Epidermal melanocyte (primary cell): Measurements from ENCODE around the gene ANKS1B.

ENCODE experiments used
- DNase-seq: peaks from one replicate; pipeline ENCODE4 v3.0.0; 2011; ENCODE audit warnings: low spot score; ENCODE audit not compliant: insufficient read length

Gene ANKS1B

DNA sequence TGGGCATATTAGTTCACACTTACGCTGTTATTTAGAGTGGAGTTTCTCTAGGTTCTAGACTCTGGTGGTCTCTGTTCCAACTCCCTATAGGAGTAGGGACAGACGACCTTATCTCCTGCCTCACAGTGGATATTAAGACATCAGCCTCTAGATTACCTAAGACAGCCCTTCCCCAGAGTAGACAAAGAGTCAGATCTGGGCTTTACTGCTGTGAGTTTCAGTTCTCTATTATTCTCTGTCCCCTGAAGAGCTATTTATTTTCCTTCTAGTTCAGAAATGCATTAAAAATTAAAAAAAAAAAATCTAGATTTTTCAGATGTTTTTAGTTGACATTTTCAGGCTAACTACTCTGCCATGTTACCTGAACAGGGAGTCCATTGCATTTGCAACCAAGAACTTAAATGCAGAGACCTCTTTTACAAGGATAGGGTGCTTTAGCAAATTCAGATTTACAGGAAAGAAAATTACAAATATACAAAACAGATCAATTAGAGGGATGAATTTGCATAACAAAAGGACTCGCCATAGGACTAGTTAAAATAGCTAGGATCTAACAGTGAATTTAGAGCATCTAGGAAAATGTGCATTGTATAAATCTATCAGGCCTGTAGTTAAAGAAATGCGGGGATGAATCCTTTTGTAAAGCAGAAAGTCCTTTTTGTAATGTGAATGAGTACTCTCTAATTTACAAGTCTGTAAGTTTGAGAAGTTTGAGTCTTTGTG, 958.2 kb downstream of the ANKS1B start:
- DNase-seq = no peak

DNA sequence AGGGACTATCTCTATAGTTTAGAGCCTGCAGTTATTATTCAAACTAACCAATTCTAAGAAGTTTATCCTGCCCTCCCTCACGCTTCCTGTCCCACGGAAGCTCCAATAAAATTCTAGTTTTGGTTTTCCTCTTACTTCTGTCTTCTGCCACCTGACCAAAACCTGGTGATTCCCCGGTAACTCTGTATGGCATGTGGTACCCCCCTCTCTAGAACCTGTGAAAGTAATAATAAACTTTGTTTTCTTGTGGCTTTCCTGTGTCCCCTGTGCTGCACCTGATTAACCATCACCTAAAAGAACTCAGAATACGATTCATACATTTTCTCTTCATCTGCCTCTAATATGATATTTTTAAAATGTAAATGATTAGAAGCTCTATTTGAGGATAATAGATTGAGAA, 959.9 kb downstream of the ANKS1B start:
- no peak for DNase-seq

DNA sequence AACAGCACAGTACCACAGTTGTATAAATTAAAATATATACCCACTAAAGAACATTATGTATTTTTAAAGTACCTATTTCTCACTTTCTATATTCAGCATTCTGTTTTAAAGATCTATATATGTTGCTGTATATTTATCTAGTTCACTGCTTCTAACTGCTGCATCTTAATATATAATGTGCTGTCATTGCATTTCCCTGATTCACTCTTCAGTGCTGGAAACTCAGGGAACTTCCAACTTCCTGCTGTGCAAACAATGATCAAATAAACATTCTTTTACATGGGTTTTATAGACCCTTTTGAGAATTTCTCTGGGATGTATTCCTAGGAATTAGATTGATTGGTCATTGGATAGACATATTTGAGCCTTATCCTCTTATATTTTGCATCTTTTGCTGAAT, 960.5 kb downstream of the ANKS1B start:
- DNase-seq = no peak

DNA sequence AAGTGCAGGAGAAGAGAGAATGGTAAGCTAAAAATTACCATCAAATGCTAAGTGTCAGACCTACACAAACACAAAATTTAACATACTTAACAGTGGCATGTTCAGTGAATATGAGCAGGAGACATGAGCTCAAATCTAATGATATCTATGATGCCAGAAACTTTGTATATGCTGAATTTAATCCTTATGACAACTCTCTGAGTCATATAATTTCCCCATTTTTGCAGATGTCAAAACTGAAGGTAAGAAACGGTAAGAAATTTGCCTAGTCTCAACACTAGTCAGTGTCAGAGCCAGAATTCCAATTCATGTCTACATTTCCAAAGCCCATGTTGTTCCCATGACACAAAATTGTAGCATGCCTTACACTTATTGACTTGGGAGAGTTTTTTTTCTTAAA, 963.9 kb downstream of the ANKS1B start:
- no peak for DNase-seq

DNA sequence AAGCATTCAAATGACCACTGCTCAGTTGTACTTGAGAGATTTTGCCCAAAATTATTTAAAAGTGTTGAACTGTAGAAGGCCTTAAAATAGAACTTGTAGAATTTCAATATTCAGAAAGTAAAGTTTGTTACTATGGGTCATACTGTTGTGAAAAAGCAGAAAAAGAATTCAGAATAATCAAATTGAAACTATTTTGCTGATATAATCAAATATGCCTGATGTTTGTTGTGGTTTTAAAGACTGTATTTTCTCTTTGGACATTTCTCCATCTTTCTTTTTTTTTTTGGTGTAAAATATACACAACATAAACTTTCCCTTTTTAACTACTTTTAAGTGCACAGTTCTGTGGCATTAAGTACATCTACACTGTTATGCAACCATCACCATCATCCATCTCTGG, 964.9 kb downstream of the ANKS1B start:
- DNase-seq = no peak

DNA sequence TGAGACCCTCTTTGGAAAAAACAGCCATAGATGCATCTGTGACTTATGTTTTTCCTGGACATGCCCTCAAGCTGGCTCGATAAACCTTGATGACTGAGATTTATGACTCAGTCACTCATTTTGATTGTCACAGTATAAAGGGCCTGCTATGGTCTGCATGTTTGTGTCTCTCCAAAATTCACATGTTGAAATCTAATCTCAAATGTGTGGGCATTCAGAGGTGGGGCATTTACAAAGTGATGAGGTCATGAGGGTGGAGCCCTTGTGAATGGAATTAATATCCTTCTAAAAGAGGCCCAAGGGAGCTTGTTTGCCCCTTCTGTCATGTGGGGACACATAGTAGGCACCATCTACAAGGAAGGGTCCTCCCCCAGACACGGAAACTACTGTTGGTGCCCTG, 966.8 kb downstream of the ANKS1B start:
- no peak for DNase-seq

DNA sequence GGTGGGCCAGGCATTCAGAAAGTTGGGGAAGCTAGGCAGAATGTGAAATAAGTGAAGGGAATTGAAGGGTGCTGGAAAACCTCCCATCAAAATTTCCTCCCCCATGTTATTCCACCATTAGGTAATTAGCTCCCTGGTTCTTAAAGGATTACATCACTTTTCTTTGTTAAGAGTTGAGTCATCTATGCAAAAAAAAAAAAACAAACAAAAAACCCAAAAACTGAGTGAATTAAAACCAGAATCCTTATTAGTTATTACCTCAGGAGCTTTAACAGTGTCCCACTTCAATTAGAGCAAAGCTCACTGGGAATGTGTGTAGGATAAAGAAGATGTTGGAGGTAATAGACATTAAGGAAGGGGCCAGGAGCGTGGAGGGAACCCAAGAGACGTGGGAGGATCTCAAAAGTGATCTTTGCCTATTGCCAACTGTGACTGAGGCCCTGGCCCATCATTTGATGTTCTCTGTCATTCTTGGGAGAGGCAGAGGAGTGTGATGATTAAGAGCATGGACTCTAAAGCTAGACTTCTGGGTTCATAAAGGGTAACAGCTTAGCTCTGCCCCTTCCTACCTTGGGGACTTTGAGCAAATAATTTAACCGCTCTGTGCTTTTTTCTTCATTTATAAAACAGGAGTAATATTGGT, 975.0 kb downstream of the ANKS1B start:
- DNase-seq = no peak

DNA sequence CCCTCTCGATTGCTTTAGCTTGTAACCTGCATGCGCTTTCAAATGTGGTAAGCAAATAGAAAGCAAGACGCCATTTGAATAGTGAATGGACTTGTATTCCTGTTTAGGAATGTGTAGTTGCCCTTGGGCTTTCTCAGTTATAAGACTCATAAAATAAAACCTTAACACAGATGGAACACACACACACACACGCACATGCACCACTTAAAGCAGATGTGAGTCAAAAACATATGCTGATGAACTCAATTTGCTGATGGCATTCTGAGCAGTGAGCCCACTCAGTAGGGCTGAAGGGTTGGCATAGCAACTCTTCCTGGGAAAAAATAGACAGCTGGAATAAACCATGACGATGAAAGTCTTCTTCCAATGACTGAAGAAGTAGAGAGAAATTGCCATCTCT, 979.1 kb downstream of the ANKS1B start:
- peak; percentile 60 for DNase-seq

DNA sequence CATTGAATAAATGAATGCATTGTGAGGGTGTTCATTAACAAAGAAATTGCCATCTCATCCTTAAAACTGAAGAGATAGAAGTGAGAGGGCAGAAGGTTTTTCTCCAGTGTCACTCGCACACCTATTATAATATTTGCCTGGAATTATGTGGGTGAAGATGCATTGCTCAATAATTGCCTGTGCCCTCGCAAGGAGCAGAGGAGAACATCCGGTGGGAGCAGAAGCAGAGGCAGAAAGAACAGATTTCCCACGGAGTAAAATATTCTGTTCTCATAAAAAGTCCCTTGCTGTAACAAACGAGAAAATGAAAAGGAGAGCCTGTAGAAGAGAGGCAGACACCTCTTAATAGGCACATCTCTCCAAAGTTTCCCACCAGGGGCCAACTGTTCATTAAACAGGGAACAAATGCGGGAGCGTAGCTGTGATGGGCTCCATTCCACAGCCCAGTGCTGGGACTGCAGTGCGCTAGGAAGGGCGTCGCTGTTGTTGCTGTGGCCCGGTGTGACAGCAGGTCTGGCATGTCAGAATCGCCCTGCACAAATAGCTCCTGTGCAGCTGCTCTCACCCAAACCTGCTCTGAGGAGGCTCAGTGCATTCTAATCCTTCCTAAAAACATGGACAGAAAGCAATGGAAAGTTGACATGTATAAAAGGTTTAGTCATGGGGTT, 979.8 kb downstream of the ANKS1B start:
- DNase-seq = no peak

DNA sequence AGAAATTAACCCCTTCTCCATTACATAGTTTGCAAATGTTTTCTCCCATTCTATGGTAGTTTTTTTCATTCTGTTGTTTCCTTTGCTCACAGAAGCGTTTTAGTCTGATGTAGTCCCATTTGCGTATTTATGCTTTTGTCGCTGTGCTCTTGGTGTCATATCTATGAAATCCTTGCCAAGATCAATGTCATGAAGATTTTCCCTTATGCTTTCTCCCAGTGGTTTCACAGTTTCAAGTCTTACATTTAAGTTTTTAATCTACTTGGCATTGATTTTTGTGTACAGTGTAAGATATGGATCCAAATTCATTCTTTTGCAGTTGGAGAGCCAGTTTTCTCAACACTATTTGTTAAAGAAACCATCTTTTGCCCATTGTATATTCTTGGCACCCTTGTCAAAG, 982.0 kb downstream of the ANKS1B start:
- DNase-seq = no peak

DNA sequence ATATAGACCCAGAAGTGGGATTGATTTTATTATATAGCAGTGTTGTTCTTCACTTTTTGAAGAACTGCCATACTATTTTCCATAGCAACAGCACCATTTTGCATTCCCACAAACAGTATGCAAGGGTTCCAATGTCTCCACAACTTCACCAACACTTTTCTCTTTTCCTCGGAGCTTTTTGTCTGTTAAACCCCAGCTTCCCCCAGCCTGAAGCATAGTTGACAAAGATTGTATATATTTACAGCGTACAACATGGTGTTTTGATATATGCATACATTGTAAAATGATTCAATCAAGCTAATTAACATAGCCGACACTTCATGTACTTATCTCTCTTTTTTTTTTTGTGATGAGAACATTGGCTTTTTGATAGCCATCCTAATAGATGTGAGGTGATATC, 982.6 kb downstream of the ANKS1B start:
- DNase-seq = no peak

DNA sequence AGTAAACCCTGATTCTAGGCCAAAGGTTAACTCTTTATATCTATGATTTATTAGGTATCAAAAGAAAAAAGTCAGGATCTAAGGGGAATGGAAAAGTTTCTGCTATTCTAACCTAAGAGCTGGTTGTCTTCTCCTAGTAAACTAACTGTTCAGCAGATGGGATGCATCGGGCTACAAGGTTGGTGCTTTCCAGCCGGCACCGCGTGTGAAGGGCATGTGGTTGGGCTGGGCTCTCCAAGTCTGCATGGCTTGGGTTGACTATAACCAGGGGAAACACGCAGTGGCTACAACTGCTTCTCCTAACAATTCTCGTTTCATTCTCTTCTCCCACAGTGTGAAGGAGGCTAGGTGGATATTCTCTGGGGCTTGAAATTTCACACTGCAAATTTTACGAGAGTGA, 985.2 kb downstream of the ANKS1B start:
- DNase-seq = no peak

DNA sequence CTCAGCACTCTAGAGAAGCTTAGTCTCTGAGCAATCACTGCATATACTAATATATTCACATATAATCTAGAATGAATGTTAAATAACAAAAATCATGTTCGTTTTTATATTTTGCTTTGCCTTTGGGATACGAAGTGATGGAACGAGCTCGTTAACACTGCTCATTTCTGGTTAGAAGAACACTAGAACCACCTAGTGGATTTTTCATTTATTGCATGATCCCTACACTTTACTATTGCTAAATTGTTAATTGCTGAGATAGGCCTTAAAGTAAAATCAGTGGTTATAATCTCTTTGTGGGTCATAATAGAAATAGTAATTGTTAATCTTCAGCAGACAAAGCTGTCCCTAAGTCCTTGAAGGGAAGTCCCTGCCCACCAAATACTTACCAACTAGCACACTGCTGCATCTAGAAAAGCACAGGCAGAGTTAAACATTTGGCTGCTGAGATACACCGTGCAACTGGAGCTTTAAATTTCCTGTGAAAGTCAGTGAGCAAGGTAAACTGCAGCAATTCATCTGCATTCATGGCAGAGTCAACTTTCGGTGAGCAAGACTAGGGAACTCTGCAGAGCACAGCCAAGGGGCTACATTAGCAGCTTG, 985.9 kb downstream of the ANKS1B start:
- DNase-seq = peak; percentile 67

DNA sequence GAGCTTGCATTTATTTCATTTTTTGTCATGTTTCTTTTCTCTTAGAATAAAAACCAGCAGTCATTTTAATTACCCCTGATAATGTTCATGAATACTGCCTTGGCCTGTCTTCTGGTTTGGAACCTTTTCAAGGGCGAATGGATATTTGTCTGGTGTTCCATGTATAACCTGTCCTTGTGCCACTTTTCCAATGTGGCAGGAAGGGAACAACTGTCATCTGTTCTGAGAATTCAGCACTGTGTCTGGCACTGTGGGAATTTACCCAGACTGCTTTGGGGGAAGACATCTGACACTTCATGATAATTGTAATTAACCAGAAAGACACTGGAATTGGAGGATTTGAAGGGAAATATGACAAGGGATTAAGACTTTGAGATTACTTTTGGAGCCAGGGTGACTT, 986.8 kb downstream of the ANKS1B start:
- DNase-seq = no peak

DNA sequence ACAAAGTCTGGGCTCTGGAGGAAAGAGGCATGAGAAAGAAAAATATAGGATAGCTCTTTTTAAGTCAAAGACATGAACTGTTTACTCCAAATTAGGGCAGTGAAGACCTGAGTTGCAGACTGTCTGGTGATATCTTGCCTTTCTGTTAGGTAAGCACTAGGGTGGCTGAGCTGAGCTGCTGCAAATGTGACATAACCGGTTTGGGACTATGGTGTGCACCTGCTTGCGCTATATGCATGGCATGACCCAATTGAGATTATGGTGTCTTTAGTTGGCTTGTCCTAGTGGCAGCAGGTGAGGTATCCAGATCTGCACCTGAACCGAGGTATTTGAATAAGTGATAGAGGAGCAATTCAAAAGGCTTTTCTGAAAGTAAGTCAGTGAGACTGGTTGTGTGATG, 994.1 kb downstream of the ANKS1B start:
- no peak for DNase-seq

DNA sequence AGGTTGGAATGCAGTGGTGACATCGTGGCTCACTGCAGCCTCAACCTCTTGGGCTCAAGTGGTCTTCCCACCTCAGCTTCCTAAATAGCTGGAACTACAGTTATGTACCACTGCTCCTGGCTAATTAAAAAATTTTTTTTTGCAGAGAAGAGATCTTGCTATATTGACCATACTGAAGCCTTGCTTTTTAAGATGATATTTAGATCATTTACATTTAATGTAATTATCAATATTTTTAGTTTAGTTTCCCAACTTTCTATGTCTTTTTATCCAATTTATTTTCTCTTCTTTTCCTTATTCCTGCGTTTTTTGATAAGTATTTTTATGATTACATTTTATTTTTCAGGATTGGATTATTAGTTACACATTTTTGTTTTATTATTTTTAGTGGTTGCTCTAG, 999.6 kb downstream of the ANKS1B start:
- DNase-seq = no peak

DNA sequence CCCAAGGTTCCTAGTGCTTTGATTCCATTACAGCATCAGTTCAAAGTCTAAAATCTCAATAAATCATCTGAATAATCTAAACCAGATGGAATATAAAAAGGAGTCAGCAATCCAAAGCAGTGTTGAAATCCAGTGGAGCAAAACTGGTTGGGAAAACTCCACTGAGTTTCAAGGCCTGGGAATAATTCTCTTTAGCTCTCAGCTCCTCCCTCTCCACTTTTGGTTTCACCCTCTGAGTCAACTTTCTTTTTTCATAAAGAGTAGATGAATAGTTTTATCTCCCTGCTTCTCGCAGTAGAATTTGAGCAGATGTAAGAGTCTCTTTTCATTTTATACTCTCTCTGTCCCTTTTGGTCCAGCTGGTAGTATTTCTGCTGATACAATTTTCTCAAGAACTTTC, 1001.1 kb downstream of the ANKS1B start:
- DNase-seq = no peak

DNA sequence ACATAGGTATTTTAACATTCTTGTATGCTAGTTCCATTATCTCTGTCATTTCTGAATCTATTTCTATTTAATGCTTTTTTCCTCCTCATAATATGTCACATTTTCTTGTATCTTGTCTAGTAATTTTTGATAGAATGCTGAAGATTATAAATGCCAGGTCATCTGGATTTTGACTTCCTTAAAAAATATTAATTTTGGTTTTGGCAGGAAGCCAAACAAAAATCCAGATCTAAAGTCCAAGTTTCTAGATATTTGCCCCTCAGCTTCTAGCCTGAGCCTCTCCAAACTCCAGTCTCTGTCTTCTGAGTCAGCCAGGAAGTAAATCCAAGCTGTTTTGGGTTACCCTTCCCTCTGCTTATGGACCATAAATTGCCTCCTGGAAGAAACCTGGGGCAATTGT, 1004.2 kb downstream of the ANKS1B start:
- no peak for DNase-seq

DNA sequence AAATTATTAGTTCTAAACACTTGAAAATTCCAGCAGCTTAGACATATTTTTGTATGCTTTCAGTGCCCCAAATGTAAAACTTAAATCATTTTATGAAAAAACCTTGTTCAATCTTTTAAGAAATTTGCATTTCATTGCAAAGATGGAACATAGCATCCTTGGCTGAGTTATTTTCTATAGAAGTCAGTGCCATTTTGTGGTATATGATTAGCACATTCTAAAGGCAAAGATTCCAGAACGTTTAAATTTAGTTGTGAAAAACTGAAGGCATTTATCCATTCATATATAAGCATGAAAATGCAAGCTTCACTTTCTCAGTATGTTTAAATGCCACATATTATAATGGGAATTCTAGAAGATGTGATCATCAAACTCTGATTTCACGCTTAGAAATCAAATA, 1007.5 kb downstream of the ANKS1B start:
- no peak for DNase-seq

DNA sequence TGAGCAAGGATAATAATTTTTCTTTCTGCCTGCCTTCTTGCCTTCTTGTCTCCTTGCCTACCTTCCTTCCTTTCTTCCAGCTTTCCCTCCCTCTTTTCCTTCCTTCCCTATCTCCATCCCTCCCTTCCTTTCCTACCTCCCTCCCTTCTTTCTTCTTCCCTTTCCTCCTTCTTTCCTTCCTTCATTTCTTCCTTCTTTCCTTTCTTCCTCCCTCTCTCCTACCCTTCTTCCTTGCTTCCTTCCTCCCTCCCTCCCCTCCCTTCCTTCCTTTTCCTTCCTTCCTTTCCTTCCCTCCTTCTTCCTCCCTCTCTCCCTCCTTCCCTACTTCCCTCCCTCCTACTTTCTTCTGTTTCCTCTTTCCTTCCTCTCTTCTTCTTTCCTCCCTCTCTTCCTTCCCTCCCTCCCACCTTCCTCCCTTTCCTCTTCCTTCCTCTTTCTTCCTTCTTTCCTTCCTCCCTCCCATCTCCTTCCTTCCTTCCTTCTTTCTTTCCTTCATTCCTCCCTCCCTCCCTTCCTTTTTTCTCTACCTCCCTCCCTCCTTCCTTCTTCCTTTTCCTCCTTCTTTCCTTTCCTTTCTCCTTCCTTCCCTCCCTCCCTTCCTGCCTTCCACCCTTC, 1009.9 kb downstream of the ANKS1B start:
- no peak for DNase-seq

DNA sequence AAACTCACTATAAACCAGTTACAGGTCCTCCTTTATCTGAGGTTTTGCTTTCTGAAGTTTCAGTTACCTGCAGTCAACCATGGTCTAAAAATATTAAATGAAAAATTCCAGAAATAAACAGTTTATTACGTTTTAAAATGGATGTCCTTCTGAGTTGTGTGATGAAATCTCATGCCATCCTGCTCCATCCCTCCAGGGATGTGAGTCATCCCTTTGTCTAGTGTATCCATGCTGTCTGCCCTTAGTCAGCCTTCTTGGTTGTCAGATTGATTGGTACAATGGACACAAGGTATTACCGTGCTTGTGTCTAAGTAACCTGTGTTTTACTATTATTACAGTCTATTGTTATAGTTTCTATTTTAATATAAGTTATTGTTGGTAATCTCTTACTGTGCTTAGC, 1011.3 kb downstream of the ANKS1B start:
- no peak for DNase-seq

DNA sequence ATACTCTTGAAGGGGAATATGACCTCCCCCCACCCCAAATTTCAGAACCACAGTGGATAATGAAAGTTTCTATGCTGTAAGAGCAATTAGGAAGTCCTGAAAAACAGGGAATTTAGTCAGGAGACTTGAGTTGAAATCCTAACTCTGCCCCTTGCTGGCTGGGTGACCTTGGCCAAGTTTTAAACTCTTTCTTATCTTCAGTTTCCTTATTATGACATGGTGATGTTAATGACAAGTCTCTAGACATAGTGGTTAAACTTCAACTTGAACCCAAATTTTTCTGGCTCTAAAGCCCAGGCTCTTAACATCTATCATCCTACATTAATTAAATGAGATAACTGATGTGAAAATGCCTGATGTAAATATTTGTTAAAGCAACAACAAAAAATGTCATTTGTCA, 1013.8 kb downstream of the ANKS1B start:
- no peak for DNase-seq
